GM23248 (cell line): ENCODE results near the gene ZNF785. TPM values are rescaled to one million over a fixed set of nuclear protein-coding genes. Genes with fewer than 3 reads are reported as not detected.

Experiments
- DNase-seq: peaks from one replicate; pipeline ENCODE4 v3.0.0-alpha.2; 2015
- H2AFZ ChIP-seq: fragments of 200-600 bp; sonication (generic); 2 replicates; pipeline ENCODE4 v1.6.1; 2016; ENCODE audit warnings: antibody characterized with exemption
- H3F3A ChIP-seq: fragments of 200-600 bp; sonication (generic); 2 replicates; pipeline ENCODE4 v1.6.1; 2016; ENCODE audit warnings: mild to moderate bottlenecking, antibody characterized with exemption, mixed run types; ENCODE audit not compliant: insufficient read depth
- H3K27ac ChIP-seq: fragments of 200-600 bp; sonication (generic); 2 replicates; pipeline ENCODE4 v1.5.1; 2016; ENCODE audit warnings: mild to moderate bottlenecking
- H3K27me3 ChIP-seq: fragments of 200-600 bp; sonication (generic); replicated peaks from 2 replicates; pipeline ENCODE4 v1.6.1; 2016; ENCODE audit warnings: mild to moderate bottlenecking; ENCODE audit not compliant: insufficient read depth
- H3K36me3 ChIP-seq: fragments of 200-600 bp; sonication (generic); 2 replicates; pipeline ENCODE4 v1.6.1; 2016; ENCODE audit warnings: low read depth, mild to moderate bottlenecking
- H3K4me1 ChIP-seq: fragments of 200-600 bp; sonication (generic); 2 replicates; pipeline ENCODE4 v1.6.1; 2016; ENCODE audit warnings: mild to moderate bottlenecking; ENCODE audit not compliant: insufficient read depth
- H3K4me2 ChIP-seq: fragments of 200-600 bp; sonication (generic); one replicate; pipeline ENCODE4 v1.6.1; 2016; ENCODE audit warnings: mild to moderate bottlenecking; ENCODE audit not compliant: unreplicated experiment
- H3K4me3 ChIP-seq: fragments of 200-600 bp; sonication (generic); 2 replicates; pipeline ENCODE4 v1.5.1; 2016; ENCODE audit warnings: mild to moderate bottlenecking
- H3K79me2 ChIP-seq: fragments of 200-600 bp; sonication (generic); 2 replicates; pipeline ENCODE4 v1.6.1; 2016; ENCODE audit warnings: mild to moderate bottlenecking; ENCODE audit not compliant: insufficient read depth
- H3K9ac ChIP-seq: fragments of 200-600 bp; sonication (generic); 2 replicates; pipeline ENCODE4 v1.6.1; 2016; ENCODE audit warnings: mild to moderate bottlenecking
- H3K9me2 ChIP-seq: fragments of 200-600 bp; sonication (generic); 2 replicates; pipeline ENCODE4 v1.6.1; 2016; ENCODE audit warnings: mixed run types, mild to moderate bottlenecking, moderate library complexity; ENCODE audit not compliant: insufficient read depth
- H3K9me3 ChIP-seq: fragments of 200-600 bp; sonication (generic); one replicate; pipeline ENCODE4 v1.6.1; 2017; ENCODE audit warnings: low read depth
- H4K20me1 ChIP-seq: fragments of 200-600 bp; sonication (generic); 2 replicates; pipeline ENCODE4 v1.6.0; 2016; ENCODE audit not compliant: insufficient read depth
- EZH2 ChIP-seq: fragments of 200-600 bp; sonication (generic); IDR thresholded peaks from 2 replicates; pipeline ENCODE4 v1.6.1; 2018; ENCODE audit warnings: antibody characterized with exemption, mild to moderate bottlenecking; ENCODE audit not compliant: insufficient read depth, poor library complexity, severe bottlenecking
- EZH2phosphoT487 ChIP-seq: fragments of 200-600 bp; sonication (generic); IDR thresholded peaks from 2 replicates; pipeline ENCODE4 v1.6.1; 2018; ENCODE audit warnings: antibody characterized with exemption, moderate library complexity, mild to moderate bottlenecking, low read depth; ENCODE audit not compliant: insufficient read depth
- WGBS, 2 experiments: methylation state at CpG; one replicate each; pipeline ENCODE4 v1.1.6; 2015 to 2017; ENCODE audit warnings: low lambda C conversion rate in 2 of 2, low coverage in 1 of 2; ENCODE audit errors: missing lambda C conversion rate in 2 of 2; 5-methylcytosine and 5-hydroxymethylcytosine counted together
- in situ Hi-C: fragments of 300-500 bp; cut with MboI; formaldehyde crosslinking; loops from 2 replicates; pipeline ENCODE4 v1.15.0; 2020
- polyA plus RNA-seq: library from polyadenylated mRNA; unstranded; fragments of >200 nt; fragmentation: Nextera tagmentation; extraction: Ambion mirVana; gene quantifications from 2 replicates; pipeline ENCODE4 v1.2.1, GENCODE V29; 2016
- total RNA-seq: library from RNA; depleted of rRNA; stranded (reverse); fragments of >200 nt; shearing (Covaris generic); gene quantifications from 2 replicates; pipeline ENCODE4 v1.2.3, GENCODE V29; 2014

ZNF785 gene
- total and polyA plus RNA-seq, 2 experiments from 2014 or later = 6.9 to 9.0 TPM

DNA sequence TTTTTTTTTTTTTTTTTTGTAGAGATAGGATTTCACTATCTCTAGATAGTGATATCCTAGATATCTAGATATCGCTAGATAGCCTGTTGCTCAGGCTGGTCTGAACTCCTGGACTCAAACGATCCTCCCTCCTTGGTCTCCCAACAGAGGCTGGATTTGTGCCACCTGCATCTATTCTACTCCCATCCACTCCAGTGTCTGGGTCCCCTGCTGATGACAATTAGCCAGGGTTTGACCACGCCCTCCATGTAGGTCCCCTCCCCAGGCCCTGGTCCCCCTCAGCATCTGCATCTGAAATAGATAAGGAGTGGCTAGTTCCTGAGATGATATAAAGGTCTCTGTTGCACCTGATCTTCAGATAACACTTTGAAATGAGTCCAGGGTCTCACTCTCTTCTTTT lies 16.2 kb downstream of the ZNF785 start:
- peaks cover 4% of the 10 kb centered on the region; the same call in 1 of the 2 replicates for H3K4me1 ChIP-seq

GRCh38 chr16:30567991-30568638 lies 17.4 kb downstream of the ZNF785 start:
- Histone ChIP-seq H3K27me3 (no peaks in the 10 kb centered on the region), H3K4me3 (no peak overlapping the region), H3K9me3 (no peaks in the 10 kb centered on the region), H3K36me3 (no peaks in the 10 kb centered on the region), H2AFZ (no peak overlapping the region), H3F3A (peaks cover 3% of the 10 kb centered on the region; the same call in 1 of the 2 replicates), H3K9ac (no peak overlapping the region), H3K4me2 (no peak overlapping the region), H3K27ac (no peak overlapping the region), H4K20me1 (no peaks in the 10 kb centered on the region), H3K79me2 (no peaks in the 10 kb centered on the region), H3K9me2 (no peaks in the 10 kb centered on the region), H3K4me1 (peaks cover 4% of the 10 kb centered on the region; the same call in 1 of the 2 replicates)
- peak; percentile 60 for DNase-seq
- TF ChIP-seq EZH2phosphoT487 = no peak
- no peak for TF ChIP-seq EZH2
- in situ Hi-C loops = no loop called here
- 63 to 70% methylated on average over 6 of the region's 6 CpGs for WGBS, 2 experiments

More for the DNA sequence above, 16.2 kb downstream of the ZNF785 start:
- no peak for DNase-seq
- Histone ChIP-seq H3K9me3 (no peaks in the 10 kb centered on the region), H3K36me3 (no peaks in the 10 kb centered on the region), H3K27me3 (no peaks in the 10 kb centered on the region), H3K79me2 (no peaks in the 10 kb centered on the region), H3K9ac (no peak overlapping the region), H4K20me1 (no peaks in the 10 kb centered on the region), H3K4me2 (no peak overlapping the region), H3F3A (peaks cover 3% of the 10 kb centered on the region; the same call in 1 of the 2 replicates), H3K9me2 (no peaks in the 10 kb centered on the region), H3K27ac (no peak overlapping the region), H2AFZ (no peak overlapping the region), H3K4me3 (no peak overlapping the region)
- 97 to 100% methylated on average over 3 of the region's 3 CpGs for WGBS, 2 experiments
- no peak for TF ChIP-seq EZH2phosphoT487
- TF ChIP-seq EZH2 = no peak
- in situ Hi-C loops = no loop called here

DNA sequence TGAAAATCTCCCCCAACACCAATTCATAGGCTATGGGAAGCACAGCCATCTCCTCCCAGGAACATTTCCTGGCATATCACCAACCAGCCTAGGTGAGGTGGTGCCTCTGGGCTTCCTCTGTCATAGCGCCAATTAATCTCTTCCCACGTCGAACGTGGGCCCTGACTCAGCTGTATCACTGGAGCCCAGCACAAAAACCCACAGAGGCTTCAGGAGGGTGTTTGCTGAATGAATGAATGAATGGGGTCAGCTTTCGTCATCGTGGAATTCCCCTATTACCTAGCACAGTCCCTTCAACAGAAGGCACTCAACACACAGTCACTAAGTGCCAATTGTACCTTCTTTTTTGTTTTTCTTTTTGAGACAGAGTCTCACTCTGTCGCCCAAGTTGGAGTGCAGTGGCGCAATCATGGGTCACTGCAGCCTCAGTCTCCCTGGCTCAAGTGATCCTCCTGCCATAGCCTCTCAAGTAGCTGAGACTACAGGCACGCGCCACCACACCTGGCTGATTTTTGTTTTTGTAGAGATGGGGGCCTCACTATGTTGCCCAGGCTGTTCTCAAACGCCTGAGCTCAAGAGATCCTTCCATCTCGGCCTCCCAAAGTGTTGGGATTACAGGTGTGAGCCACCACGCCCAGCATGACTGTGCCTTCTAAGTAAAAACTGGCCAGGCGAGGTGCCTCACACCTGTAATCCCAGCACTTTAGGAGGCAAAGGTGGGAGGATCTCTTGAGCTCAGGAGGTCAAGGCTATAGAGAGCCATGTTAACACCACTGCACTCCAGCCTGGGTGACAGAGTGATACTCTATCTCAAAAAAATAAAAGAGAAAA lies 18.1 kb downstream of the ZNF785 start:
- no peak overlapping the region for H3K27ac ChIP-seq
- no peak overlapping the region for H3K4me3 ChIP-seq
- in situ Hi-C loops = no loop called here
- no peaks in the 10 kb centered on the region for H3K9me2 ChIP-seq
- H3F3A ChIP-seq = peaks cover 3% of the 10 kb centered on the region; the same call in 1 of the 2 replicates
- H3K9me3 ChIP-seq = no peaks in the 10 kb centered on the region
- no peak overlapping the region for H2AFZ ChIP-seq
- H4K20me1 ChIP-seq = no peaks in the 10 kb centered on the region
- no peak overlapping the region for H3K4me2 ChIP-seq
- DNase-seq = no peak
- H3K4me1 ChIP-seq = peaks cover 4% of the 10 kb centered on the region; the same call in 1 of the 2 replicates
- no peak for TF ChIP-seq EZH2phosphoT487
- TF ChIP-seq EZH2 = no peak
- H3K79me2 ChIP-seq = no peaks in the 10 kb centered on the region
- WGBS, 2 experiments = 83 to 84% methylated on average over 14 of the region's 14 CpGs
- H3K36me3 ChIP-seq = no peaks in the 10 kb centered on the region
- no peak overlapping the region for H3K9ac ChIP-seq
- H3K27me3 ChIP-seq = no peaks in the 10 kb centered on the region

- DNase-seq = no peak
- Histone ChIP-seq H2AFZ (no peak overlapping the region), H3K79me2 (no peaks in the 10 kb centered on the region), H3K4me1 (peaks cover 4% of the 10 kb centered on the region; the same call in 1 of the 2 replicates), H3K9ac (no peak overlapping the region), H3K27ac (no peak overlapping the region), H3K4me2 (no peak overlapping the region), H3K36me3 (no peaks in the 10 kb centered on the region), H4K20me1 (no peaks in the 10 kb centered on the region), H3K9me2 (no peaks in the 10 kb centered on the region), H3F3A (peaks cover 3% of the 10 kb centered on the region; the same call in 1 of the 2 replicates), H3K27me3 (no peaks in the 10 kb centered on the region), H3K4me3 (no peak overlapping the region), H3K9me3 (no peaks in the 10 kb centered on the region)
- in situ Hi-C loops = no loop called here
- WGBS, 2 experiments = 81 to 82% methylated on average over 4 of the region's 4 CpGs
- TF ChIP-seq EZH2phosphoT487 = no peak
Measured at GRCh38 chr16:30566531-30566930, 19.0 kb downstream of the ZNF785 start.
